Testis (tissue), 2 donors: Measurements from ENCODE around the gene SMCO2.

ENCODE experiments used
- POLR2A ChIP-seq: fragments of 450-650 bp; IDR thresholded peaks from one replicate; pipeline ENCODE4 v1.6.1; 2017; ENCODE audit warnings: antibody characterized with exemption, mild to moderate bottlenecking, moderate library complexity
- TF ChIP-seq, protein P1 (sequence below), 3 experiments: fragments of 450-650 bp in 2 of 3; fragments of 200-600 bp in 1 of 3; sonication (generic) in 1 of 3; IDR thresholded peaks; one replicate each; pipeline ENCODE4 v1.5.1; 2016 to 2019; ENCODE audit warnings: antibody characterized with exemption in 3 of 3, mild to moderate bottlenecking in 2 of 3, moderate library complexity in 1 of 3

DNA sequence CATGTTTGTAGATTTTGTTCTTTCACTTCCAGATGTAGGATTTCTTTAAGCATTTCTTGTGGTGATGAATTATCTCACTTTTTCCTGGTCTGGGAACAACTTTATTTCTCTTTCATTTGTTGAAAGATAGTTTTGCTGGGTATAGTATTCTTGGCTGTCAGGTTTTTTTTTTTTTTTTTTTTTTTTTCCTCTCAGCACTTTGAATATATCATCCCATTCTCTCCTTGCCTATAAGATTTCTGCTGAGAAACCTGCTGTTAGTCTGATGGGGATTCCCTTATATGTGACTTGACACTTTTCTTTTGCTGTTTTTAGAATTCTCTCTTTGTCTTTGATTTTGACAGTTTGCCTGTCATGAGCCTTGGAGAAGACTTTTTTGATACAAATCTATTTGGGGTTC is 30.5 kb downstream of the SMCO2 start:
- TF ChIP-seq, protein P1, sequence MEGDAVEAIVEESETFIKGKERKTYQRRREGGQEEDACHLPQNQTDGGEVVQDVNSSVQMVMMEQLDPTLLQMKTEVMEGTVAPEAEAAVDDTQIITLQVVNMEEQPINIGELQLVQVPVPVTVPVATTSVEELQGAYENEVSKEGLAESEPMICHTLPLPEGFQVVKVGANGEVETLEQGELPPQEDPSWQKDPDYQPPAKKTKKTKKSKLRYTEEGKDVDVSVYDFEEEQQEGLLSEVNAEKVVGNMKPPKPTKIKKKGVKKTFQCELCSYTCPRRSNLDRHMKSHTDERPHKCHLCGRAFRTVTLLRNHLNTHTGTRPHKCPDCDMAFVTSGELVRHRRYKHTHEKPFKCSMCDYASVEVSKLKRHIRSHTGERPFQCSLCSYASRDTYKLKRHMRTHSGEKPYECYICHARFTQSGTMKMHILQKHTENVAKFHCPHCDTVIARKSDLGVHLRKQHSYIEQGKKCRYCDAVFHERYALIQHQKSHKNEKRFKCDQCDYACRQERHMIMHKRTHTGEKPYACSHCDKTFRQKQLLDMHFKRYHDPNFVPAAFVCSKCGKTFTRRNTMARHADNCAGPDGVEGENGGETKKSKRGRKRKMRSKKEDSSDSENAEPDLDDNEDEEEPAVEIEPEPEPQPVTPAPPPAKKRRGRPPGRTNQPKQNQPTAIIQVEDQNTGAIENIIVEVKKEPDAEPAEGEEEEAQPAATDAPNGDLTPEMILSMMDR (IDR thresholded peaks at IDR 0.05), result no peak
- TF ChIP-seq POLR2A, result no peak
